Middle frontal gyrus (tissue), 1 donor: ENCODE measurements around the gene NAALADL1.
A peak's percentile ranks its signal among the peaks of the same experiment; 100 is the strongest.
"Not testable (repeated sequence)": the region's sequence is repeated elsewhere in the genome, so short reads cannot be mapped to it uniquely, and the experiment has no call there.

Source experiments
- DNase-seq: peaks from one replicate; pipeline ENCODE4 v3.0.0-alpha.2; 2015; ENCODE audit warnings: low spot score; ENCODE audit errors: extremely low spot score

NAALADL1 gene

DNA sequence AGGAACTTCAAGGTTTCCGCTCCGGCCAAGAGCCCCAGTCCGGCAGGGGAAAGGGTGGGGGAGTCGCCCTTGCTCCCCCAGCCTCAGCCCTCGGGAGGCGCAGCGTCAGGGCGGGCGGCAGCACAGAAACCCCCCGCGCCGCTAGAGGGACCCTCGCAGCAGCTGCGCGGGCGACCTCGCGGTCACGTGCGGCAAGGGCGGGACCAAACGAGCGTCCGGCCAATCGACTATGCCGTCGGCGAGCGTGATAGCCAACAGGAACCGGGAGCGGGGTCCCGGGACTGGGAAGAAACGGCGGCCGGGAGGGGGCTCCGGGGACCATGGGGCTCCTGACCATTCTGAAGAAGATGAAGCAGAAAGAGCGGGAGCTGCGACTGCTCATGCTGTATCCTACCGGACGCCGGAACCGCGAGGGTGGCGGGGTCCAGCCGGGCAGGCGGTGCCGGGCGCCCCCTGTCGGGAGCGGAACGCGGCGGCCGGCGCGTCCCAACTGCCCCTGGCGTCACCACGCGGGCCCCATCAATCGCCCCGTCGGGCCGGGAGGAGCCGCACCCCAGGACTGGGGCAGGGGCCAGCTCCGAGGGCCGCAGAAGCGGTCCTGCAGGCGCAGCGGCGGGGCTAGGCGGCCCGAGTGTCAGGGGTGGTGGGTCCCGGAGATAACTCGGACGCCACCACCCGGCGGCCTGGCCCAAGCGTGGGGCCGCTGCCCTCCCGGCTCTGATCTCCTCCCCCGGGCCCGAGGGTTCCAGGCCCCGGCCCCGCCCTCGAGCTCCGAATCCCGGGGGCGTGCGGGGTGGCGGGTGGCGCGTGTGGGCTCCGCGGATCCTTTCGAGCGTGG, 44.2 kb downstream of the NAALADL1 start, which contains the start of gene ARL2:
TSS of gene ARL2 (plus strand) at position 273 of the 838 bp plus-strand sequence. CDS start at position 321, 48 bp downstream.
- DNase-seq = peak; percentile 92

DNA sequence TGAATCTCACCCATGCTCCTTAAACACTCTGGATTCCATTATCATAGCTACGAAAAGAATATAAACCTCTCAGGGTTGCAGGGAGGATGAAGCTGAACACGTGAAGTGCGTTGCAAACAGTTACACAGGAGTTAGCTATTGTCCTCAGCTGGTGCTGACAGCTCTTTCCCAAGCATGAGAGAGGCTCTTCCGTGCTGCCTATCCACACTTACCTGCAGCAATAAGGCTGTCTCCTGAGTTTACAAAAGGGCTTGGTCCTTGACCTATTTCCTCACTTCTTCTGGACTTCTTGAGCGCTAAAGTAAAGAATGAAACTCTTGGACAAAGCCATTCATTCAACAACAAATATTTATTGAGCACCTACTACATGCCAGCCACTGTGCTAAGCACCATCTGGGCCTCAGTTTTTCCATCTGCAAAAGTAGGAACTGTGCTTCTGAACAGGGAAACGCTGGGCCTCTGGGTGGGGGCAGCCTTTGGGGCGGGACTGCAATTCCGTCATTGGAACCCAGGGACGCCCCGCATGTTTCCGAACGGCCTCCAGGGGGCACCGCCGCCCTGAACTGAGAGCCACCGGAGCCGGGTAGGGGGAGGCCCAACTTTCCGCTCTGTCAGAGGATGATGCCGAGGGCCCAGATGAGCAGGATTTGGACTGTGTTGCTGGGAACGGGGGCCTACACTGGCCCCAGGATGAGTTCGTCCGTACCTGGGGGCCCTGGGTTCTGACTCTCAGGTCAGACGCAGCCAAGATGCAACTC, 45.0 kb downstream of the NAALADL1 start:
- peak; percentile 81 for DNase-seq

DNA sequence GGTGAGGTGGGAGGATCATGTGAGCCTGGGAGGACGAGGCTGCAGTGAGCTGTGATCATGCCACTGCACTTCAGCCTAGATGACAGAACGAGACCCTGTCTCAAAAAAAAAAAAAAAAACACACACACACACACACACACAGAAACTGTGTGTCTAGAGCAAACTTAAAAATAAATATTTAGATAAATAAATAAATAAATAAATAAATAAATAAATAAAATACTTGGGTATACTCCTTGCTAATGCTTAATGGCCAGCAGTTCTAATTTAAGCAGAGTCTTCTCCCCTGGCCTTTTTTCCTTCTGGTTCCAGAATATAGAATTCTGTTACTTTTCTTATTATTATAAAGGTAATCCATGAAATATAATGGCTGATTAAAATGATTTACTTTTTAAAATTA, 49.5 kb downstream of the NAALADL1 start:
- no peak for DNase-seq

DNA sequence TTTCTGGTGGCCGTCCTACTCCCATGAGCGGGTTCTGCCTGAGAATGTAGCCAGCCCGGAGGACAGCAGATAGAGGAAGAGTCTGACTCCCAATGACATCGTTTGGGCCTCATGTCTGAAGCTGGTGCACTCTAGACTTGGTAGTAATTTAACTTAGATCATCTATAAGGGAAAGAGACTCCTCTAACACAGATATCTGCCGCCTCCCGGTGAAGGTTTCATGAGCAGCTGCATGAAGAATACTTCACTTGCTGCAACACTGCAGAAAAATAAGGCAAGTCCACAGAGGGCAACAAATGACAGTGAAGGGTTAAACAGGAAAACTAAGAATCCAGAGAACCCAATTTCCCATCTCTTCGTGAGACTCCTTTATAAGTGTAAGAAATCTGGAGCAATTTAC, 50.3 kb downstream of the NAALADL1 start:
- DNase-seq = no peak

DNA sequence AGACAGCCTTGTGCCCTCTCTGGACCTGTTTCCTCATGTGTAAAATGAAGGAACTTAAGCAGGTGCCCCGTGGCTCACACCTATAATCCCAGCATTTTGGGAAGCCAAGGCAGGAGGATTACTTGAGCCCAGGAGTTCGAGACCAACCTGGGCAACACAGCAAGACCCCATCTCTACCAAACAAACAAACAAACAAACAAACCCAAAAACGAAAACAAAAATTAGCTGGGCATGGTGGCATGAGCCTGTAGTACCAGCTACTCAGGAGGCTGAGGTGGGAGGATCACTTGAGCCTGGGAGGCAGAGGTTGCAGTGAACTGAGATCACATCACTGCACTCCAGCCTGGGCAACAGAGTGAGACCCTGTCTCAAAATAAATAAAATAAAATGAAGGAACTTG, 54.4 kb downstream of the NAALADL1 start:
- not testable (repeated sequence) for DNase-seq

DNA sequence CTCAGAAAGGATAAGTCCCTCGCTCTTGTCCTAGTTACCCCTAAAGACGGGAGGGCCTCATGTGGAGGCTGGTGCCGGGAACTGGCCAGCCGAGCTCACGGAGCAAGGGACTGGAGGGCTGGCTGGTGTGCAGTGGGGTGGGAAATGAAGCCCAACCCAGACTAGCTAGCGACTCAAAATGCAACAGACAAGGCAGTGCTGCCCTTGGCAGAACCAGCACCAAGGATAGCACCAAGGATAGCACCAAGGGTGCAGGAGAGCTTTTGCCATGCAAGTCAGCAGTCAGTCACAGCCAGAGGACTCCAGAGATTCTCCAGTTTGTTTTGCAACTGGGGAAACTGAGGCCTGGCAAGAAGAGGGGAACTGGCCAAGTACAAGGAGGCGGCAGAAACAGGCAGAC, 55.1 kb downstream of the NAALADL1 start:
- DNase-seq = no peak

DNA sequence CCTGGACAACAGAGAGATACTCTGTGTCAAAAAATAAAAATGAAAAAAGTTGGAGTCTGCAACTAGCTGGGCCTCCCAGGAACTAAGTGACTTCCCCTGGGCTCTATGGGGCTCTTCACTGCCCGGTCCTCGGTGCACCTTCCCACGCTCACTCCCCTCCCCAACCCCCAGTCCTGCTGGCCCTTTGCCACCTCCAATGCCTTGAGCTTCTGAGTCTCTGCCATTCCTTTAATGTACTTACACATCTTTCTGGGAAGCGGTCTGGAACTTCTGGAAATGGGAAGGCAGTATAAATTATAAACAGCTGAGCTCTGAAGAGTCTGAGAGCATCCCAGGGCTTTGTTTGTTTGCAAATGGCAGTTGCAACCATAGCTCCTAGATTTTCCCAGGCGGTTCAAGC, 55.6 kb downstream of the NAALADL1 start:
- no peak for DNase-seq

DNA sequence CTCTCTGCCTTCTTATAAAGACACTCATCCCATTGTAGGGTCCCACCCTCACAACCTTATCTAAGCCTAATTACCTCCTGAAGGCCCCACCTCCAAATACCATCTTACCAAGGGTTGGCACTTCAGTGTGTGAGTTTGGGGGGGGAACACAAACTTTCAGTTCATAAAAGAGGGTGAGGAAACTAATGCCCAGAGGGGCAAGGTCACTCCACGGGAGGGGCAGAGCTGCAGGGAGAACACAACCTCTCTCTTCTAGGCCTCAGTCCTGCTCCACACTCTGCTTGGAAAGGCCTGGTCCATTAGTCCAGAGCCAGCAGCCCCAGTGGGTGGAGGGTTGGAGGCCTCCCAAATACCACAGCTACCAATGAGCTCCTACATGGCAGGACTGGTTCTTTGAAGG, 58.9 kb downstream of the NAALADL1 start:
- DNase-seq = no peak

DNA sequence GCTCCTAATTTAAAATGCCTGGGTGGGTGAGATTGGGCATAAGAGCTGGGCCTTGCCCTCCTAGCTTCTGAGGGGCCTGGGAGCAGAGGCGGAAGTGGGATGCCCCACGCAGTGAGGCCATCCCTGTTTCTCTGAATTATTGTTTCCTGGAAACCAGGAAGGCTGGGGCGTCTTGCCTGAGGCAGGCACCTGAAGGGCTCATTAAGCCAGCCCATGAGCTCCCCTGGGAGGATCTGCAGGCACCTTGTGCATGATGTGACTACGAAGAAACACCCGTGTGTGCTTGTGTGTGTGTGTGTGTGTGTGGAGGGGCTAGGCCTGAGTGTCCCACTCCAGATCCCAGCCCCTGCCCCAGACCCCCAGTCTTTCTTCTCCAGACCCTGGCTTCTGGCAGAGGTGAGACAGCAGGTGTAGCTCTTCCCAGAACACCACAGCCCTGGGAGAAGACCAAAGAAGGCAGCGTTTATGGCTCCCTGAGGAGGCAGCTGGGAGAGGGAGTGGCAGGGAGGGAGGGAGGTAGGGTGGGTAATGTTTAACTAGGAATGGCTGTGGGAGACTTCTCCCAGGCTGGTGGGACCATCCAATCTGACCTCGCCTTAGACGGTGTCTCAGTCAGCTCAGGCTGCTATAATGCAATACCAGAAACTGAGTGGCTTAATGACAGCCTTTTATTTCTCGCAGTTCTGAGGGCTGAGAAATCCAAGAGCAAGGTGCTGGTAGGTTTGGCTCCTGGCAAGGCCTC, 59.5 kb downstream of the NAALADL1 start:
- DNase-seq = no peak

DNA sequence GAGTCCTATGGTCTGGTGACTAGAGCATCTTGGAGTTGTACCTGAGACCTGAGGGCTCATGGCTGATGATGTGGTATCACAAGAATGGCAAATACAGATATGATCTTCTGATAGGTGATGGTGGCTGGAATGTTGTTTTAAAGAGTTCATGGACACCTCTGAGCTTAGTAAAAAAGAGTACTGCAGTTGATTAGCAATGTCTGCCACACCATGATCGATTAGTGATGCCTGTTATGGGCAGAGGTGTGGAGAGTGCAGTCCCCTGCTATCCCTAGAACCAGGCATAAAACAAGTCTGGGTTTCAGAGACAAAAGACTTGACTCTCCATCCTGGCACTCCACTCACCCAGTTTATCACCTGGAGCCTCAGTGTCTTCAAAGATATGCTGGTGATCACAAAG, 60.2 kb downstream of the NAALADL1 start:
- no peak for DNase-seq

DNA sequence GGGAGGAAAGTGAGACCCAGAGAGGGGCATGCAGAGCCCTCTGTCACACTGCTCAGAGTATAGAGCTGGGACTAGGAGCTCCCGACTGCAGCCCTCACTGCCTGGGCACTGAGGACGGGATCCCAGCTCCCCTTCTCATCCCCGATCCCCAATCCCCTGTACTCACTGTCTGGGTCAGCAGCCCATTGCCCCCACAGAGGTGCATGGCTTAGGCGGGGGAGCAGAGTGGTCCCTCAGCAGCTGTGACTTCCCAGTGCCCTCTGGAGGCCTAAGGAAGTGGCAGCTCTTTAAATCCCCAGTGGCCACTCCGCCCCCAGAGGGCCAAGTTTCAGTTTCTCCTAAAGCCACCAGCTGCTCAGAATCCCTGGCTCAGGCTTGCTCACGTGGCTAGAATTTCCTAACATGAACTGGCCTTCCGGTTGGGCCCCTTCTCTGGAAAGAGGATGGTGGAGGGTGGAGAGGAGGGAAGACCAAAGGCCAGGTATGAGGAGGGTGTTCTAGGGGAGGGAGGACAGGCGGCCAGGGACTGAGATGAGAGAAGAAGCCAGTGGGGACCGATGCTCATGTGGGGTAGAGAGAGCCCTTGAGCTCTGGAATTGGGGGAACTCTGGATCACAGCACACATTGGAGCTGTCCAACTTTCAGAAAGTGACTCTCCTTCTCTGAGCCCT, 61.5 kb downstream of the NAALADL1 start, which contains the start of gene BATF2:
TSS of gene BATF2 (minus strand) at position 262 of the 671 bp plus-strand sequence. CDS start at position 205, 57 bp downstream.
- DNase-seq = no peak

DNA sequence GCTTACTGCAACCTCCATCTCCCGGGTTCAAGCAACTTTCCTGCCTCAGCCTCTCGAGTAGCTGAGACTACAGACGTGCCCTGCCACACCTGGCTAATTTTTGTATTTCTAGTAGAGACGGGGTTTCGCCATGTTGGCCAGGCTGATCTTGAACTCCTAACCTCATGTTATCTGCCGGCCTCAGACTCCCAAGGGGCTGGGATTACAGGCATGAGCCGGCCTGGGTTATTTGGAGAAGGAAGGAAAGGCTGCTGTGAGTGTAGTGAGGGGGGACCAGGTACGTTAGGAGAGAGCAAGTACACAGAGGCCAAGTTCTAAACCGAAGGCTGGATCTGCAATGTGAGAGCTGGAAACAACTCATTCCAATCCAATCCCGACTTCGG, 62.0 kb downstream of the NAALADL1 start:
- no peak for DNase-seq
